ENCODE data around the gene HOXC13.

HOXC13 gene

GRCh38 chr12:53958128-53958527 lies 19.5 kb downstream of the HOXC13 start:
- no peak overlapping the region for H3K27ac ChIP-seq (ENCODE audit: low read length)
- H4K20me1 ChIP-seq (ENCODE audit: insufficient read depth, low read length), result no peaks in the 10 kb centered on the region
- no peak overlapping the region for H3K4me2 ChIP-seq (ENCODE audit: insufficient read depth, low read length)
- ATAC-seq (ENCODE audit: insufficient read depth, low read depth) (no peak), DNase-seq (no peak)
- no peaks in the 10 kb centered on the region for H3K9me3 ChIP-seq (ENCODE audit: insufficient read depth, low read length, severe bottlenecking)
- no peaks in the 10 kb centered on the region for H3K4me1 ChIP-seq (ENCODE audit: insufficient read depth, low read length)
- H3K4me3 ChIP-seq (ENCODE audit: low read depth in 1 of 2, low read length in 2 of 2), result no peak overlapping the region
- no peak for TF ChIP-seq CTCF (IDR thresholded peaks at IDR 0.05; ENCODE audit: borderline replicate concordance, extremely low read depth, low read length, poor library complexity, severe bottlenecking)
- TF ChIP-seq EZH2 (IDR thresholded peaks at IDR 0.05; ENCODE audit: borderline replicate concordance, low read depth, low read length, severe bottlenecking), result no peak
- H2AFZ ChIP-seq (ENCODE audit: low read depth, low read length), result no peak overlapping the region
- no peaks in the 10 kb centered on the region for H3K79me2 ChIP-seq (ENCODE audit: insufficient read depth, low read length)
- peaks cover 56% of the 10 kb centered on the region for H3K27me3 ChIP-seq (ENCODE audit: insufficient read depth, low read length, poor library complexity)
- no peaks in the 10 kb centered on the region for H3K36me3 ChIP-seq (ENCODE audit: insufficient read depth, low read length)
- H3K9ac ChIP-seq (ENCODE audit: low read depth, low read length), result no peak overlapping the region

- no peaks in the 10 kb centered on the region for H3K4me1 ChIP-seq (ENCODE audit: insufficient read depth, low read length)
- H3K4me3 ChIP-seq (ENCODE audit: low read depth in 1 of 2, low read length in 2 of 2), result no peak overlapping the region
- no peak overlapping the region for H3K27ac ChIP-seq (ENCODE audit: low read length)
- ATAC-seq (ENCODE audit: insufficient read depth, low read depth) (no peak), DNase-seq (no peak)
- no peaks in the 10 kb centered on the region for H3K36me3 ChIP-seq (ENCODE audit: insufficient read depth, low read length)
- no peak overlapping the region for H2AFZ ChIP-seq (ENCODE audit: low read depth, low read length)
- H4K20me1 ChIP-seq (ENCODE audit: insufficient read depth, low read length), result no peaks in the 10 kb centered on the region
- TF ChIP-seq EZH2 (IDR thresholded peaks at IDR 0.05; ENCODE audit: borderline replicate concordance, low read depth, low read length, severe bottlenecking), result no peak
- TF ChIP-seq CTCF (IDR thresholded peaks at IDR 0.05; ENCODE audit: borderline replicate concordance, extremely low read depth, low read length, poor library complexity, severe bottlenecking), result no peak
- no peak overlapping the region for H3K9ac ChIP-seq (ENCODE audit: low read depth, low read length)
- H3K79me2 ChIP-seq (ENCODE audit: insufficient read depth, low read length), result no peaks in the 10 kb centered on the region
- H3K27me3 ChIP-seq (ENCODE audit: insufficient read depth, low read length, poor library complexity), result peaks cover 50% of the 10 kb centered on the region
- H3K9me3 ChIP-seq (ENCODE audit: insufficient read depth, low read length, severe bottlenecking), result no peaks in the 10 kb centered on the region
- no peak overlapping the region for H3K4me2 ChIP-seq (ENCODE audit: insufficient read depth, low read length)
Observed at GRCh38 chr12:53959314-53959713, 20.7 kb downstream of the HOXC13 start.

- H3K27ac ChIP-seq (ENCODE audit: low read length), result no peak overlapping the region
- H3K9ac ChIP-seq (ENCODE audit: low read depth, low read length), result no peak overlapping the region
- no peak overlapping the region for H3K4me3 ChIP-seq (ENCODE audit: low read depth in 1 of 2, low read length in 2 of 2)
- DNase-seq (no peak), ATAC-seq (ENCODE audit: insufficient read depth, low read depth) (no peak)
- no peaks in the 10 kb centered on the region for H3K36me3 ChIP-seq (ENCODE audit: insufficient read depth, low read length)
- no peak overlapping the region for H3K4me2 ChIP-seq (ENCODE audit: insufficient read depth, low read length)
- no peak for TF ChIP-seq EZH2 (IDR thresholded peaks at IDR 0.05; ENCODE audit: borderline replicate concordance, low read depth, low read length, severe bottlenecking)
- no peak for TF ChIP-seq CTCF (IDR thresholded peaks at IDR 0.05; ENCODE audit: borderline replicate concordance, extremely low read depth, low read length, poor library complexity, severe bottlenecking)
- 0 out of 2 replicates have a peak, but pooled peaks cover 2% of the 10 kb centered on the region for H3K4me1 ChIP-seq (ENCODE audit: insufficient read depth, low read length)
- no peaks in the 10 kb centered on the region for H3K79me2 ChIP-seq (ENCODE audit: insufficient read depth, low read length)
- no peaks in the 10 kb centered on the region for H3K9me3 ChIP-seq (ENCODE audit: insufficient read depth, low read length, severe bottlenecking)
- no peaks in the 10 kb centered on the region for H4K20me1 ChIP-seq (ENCODE audit: insufficient read depth, low read length)
- no peak overlapping the region for H2AFZ ChIP-seq (ENCODE audit: low read depth, low read length)
- H3K27me3 ChIP-seq (ENCODE audit: insufficient read depth, low read length, poor library complexity), result peaks cover 59% of the 10 kb centered on the region
Observed at GRCh38 chr12:53960187-53961024, 21.8 kb downstream of the HOXC13 start.
